HepG2 (cell line): ENCODE results near the gene MADCAM1. TPM values are rescaled to one million over a fixed set of nuclear protein-coding genes. Genes with fewer than 3 reads are reported as not detected.

Experiments used
- ARNT ChIP-seq: fragments of 450-650 bp; IDR thresholded peaks from 2 replicates; pipeline ENCODE4 v1.6.1; 2017
- ATRX ChIP-seq: sonication (generic); formaldehyde crosslinking; IDR thresholded peaks from 2 replicates; pipeline ENCODE4 v1.4.0; 2020; ENCODE audit warnings: missing genetic modification reagents, borderline replicate concordance
- BHLHE40 ChIP-seq: IDR thresholded peaks from 2 replicates; pipeline ENCODE4 v1.6.1; 2011; ENCODE audit warnings: low read length, improper control_type of control experiment
- ELF3 ChIP-seq: IDR thresholded peaks from 2 replicates; pipeline ENCODE4 v1.6.1; 2016; ENCODE audit warnings: missing genetic modification reagents, missing compliant biosample characterization
- GATAD2A ChIP-seq: IDR thresholded peaks from 2 replicates; pipeline ENCODE4 v1.6.1; 2016
- HNRNPLL ChIP-seq: fragments of 200-400 bp; formaldehyde crosslinking; IDR thresholded peaks from 2 replicates; pipeline ENCODE4 v1.6.1; 2017; ENCODE audit warnings: mild to moderate bottlenecking, low read depth, low read length; ENCODE audit not compliant: poor library complexity, severe bottlenecking
- MAFF ChIP-seq: IDR thresholded peaks from 2 replicates; pipeline ENCODE4 v1.6.1; 2011; ENCODE audit warnings: low read depth, low read length, improper control_type of control experiment
- MEIS2 ChIP-seq: sonication (generic); formaldehyde crosslinking; IDR thresholded peaks from 2 replicates; pipeline ENCODE4 v1.9.0; 2021; ENCODE audit warnings: mild to moderate bottlenecking, missing genetic modification reagents
- NFE2 ChIP-seq: sonication (generic); formaldehyde crosslinking; IDR thresholded peaks from 2 replicates; pipeline ENCODE4 v1.4.0; 2020; ENCODE audit warnings: missing genetic modification reagents
- NR2F1 ChIP-seq, 2 experiments: fragments of 450-650 bp in 1 of 2; formaldehyde crosslinking in 1 of 2; IDR thresholded peaks; 2 replicates each; pipeline versions ENCODE4 v1.5.0 to v1.6.1; 2016 to 2020; ENCODE audit warnings: mild to moderate bottlenecking in 1 of 2, missing compliant biosample characterization in 1 of 2, missing genetic modification reagents in 1 of 2, moderate library complexity in 1 of 2
- RFX5 ChIP-seq: IDR thresholded peaks from 2 replicates; pipeline ENCODE4 v1.6.1; 2011; ENCODE audit warnings: low read depth, low read length, improper control_type of control experiment
- RNF219 ChIP-seq: sonication (generic); formaldehyde crosslinking; IDR thresholded peaks from 2 replicates; pipeline ENCODE4 v1.5.0; 2020; ENCODE audit warnings: mild to moderate bottlenecking, missing genetic modification reagents
- RXRA ChIP-seq: sonication (generic); formaldehyde crosslinking; IDR thresholded peaks from 2 replicates; pipeline ENCODE4 v1.5.1; 2020; ENCODE audit warnings: missing genetic modification reagents
- U2AF1 ChIP-seq: fragments of 200-400 bp; formaldehyde crosslinking; optimal IDR thresholded peaks from 2 replicates; pipeline ENCODE3; 2017; ENCODE audit warnings: mild to moderate bottlenecking, low read depth, low read length
- ZNF10 ChIP-seq: sonication (generic); formaldehyde crosslinking; IDR thresholded peaks from 2 replicates; pipeline ENCODE4 v1.4.0; 2020; ENCODE audit warnings: mild to moderate bottlenecking, low read depth, missing genetic modification reagents, borderline replicate concordance
- ZNF280D ChIP-seq: sonication (generic); formaldehyde crosslinking; IDR thresholded peaks from 2 replicates; pipeline ENCODE4 v1.5.1; 2020; ENCODE audit warnings: mild to moderate bottlenecking, missing genetic modification reagents
- ZNF496 ChIP-seq: sonication (generic); formaldehyde crosslinking; IDR thresholded peaks from 2 replicates; pipeline ENCODE4 v1.8.1; 2023; ENCODE audit warnings: mild to moderate bottlenecking, moderate library complexity, missing genetic modification reagents; ENCODE audit not compliant: insufficient replicate concordance
- ZNF576 ChIP-seq: sonication (generic); formaldehyde crosslinking; IDR thresholded peaks from 2 replicates; pipeline ENCODE4 v1.4.0; 2020; ENCODE audit warnings: mild to moderate bottlenecking, missing genetic modification reagents
- ZSCAN12 ChIP-seq: sonication (generic); formaldehyde crosslinking; IDR thresholded peaks from 2 replicates; pipeline ENCODE4 v1.9.0; 2021; ENCODE audit warnings: mild to moderate bottlenecking, missing genetic modification reagents
- polyA plus RNA-seq, 8 experiments: library from polyadenylated mRNA; depleted of rRNA in 3 of 8; stranded (reverse) in 7 of 8; unstranded in 1 of 8; fragments of >200 nt; fragmentation: Illumina TruSeq in 4 of 8; extraction: Trizol in 4 of 8; gene quantifications; 2 replicates each; pipeline versions ENCODE4 v1.2.1 to v1.2.3, GENCODE V29; 2011 to 2016; ENCODE audit warnings: low read depth in 4 of 8, missing spikeins in 1 of 8, mixed read lengths in 1 of 8; ENCODE audit not compliant: insufficient read depth in 1 of 8
- total RNA-seq, 5 experiments: library from RNA; depleted of rRNA; stranded (reverse); fragments of >200 nt; fragmentation: Illumina TruSeq; extraction: Trizol; gene quantifications; 2 replicates each; pipeline ENCODE4 v1.2.3, GENCODE V29; 2016; ENCODE audit warnings: low read depth in 1 of 5
- TF ChIP-seq, protein P1 (sequence below): sonication (generic); formaldehyde crosslinking; IDR thresholded peaks from 2 replicates; pipeline ENCODE4 v1.9.0; 2021; ENCODE audit warnings: missing genetic modification reagents, borderline replicate concordance
- TF ChIP-seq, protein P2 (sequence below): sonication (generic); formaldehyde crosslinking; IDR thresholded peaks from 2 replicates; pipeline ENCODE4 v1.4.0; 2020; ENCODE audit warnings: mild to moderate bottlenecking, missing genetic modification reagents

The MADCAM1 gene
- total and polyA plus RNA-seq, 2 of the 13 experiments (the other 11 are each of a cell fraction or from before 2014, with no cell fraction given) = 0.29 to 0.33 TPM

- no peak; the same call in 1 of the 2 replicates for TF ChIP-seq BHLHE40
- no peak for TF ChIP-seq RXRA (CRISPR knock-in tag)
- TF ChIP-seq NFE2 (CRISPR knock-in tag) = no peak
- TF ChIP-seq ZNF576 (CRISPR knock-in tag) = no peak
- no peak for TF ChIP-seq ZNF10 (CRISPR knock-in tag)
- TF ChIP-seq ATRX (CRISPR knock-in tag) = no peak
- no peak for TF ChIP-seq ARNT
- TF ChIP-seq U2AF1 = no peak
- TF ChIP-seq, protein P1, sequence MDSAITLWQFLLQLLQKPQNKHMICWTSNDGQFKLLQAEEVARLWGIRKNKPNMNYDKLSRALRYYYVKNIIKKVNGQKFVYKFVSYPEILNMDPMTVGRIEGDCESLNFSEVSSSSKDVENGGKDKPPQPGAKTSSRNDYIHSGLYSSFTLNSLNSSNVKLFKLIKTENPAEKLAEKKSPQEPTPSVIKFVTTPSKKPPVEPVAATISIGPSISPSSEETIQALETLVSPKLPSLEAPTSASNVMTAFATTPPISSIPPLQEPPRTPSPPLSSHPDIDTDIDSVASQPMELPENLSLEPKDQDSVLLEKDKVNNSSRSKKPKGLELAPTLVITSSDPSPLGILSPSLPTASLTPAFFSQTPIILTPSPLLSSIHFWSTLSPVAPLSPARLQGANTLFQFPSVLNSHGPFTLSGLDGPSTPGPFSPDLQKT (CRISPR knock-in tag) = peak; percentile 48; the same call in 1 of the 2 replicates
- TF ChIP-seq MEIS2 (CRISPR knock-in tag) = peak; percentile 76
- no peak for TF ChIP-seq HNRNPLL
- TF ChIP-seq NR2F1 (CRISPR knock-in tag; IDR thresholded peaks at IDR 0.05) = peak; percentile 56 to 84; a peak in 3 of 4 replicates
- no peak for TF ChIP-seq ZNF280D
- TF ChIP-seq ZNF496 (CRISPR knock-in tag) = no peak
- TF ChIP-seq GATAD2A (CRISPR knock-in tag) = no peak
- TF ChIP-seq ZSCAN12 (CRISPR knock-in tag) = no peak
- TF ChIP-seq ELF3 (CRISPR knock-in tag) = peak; percentile 68
- TF ChIP-seq MAFF = no peak
- TF ChIP-seq, protein P2, sequence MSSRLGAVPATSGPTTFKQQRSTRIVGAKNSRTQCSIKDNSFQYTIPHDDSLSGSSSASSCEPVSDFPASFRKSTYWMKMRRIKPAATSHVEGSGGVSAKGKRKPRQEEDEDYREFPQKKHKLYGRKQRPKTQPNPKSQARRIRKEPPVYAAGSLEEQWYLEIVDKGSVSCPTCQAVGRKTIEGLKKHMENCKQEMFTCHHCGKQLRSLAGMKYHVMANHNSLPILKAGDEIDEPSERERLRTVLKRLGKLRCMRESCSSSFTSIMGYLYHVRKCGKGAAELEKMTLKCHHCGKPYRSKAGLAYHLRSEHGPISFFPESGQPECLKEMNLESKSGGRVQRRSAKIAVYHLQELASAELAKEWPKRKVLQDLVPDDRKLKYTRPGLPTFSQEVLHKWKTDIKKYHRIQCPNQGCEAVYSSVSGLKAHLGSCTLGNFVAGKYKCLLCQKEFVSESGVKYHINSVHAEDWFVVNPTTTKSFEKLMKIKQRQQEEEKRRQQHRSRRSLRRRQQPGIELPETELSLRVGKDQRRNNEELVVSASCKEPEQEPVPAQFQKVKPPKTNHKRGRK (CRISPR knock-in tag) = no peak
- no peak for TF ChIP-seq RFX5
- TF ChIP-seq RNF219 (CRISPR knock-in tag) = no peak
Observed at GRCh38 chr19:488505-489417, 7.5 kb upstream of the MADCAM1 start (continued).
